ENCODE measurements around the gene NIPAL3. TPM values are rescaled to one million over a fixed set of nuclear protein-coding genes. Genes with fewer than 3 reads are reported as not detected.
"Not testable (repeated sequence)": the region's sequence is repeated elsewhere in the genome, so short reads cannot be mapped to it uniquely, and the experiment has no call there.

NIPAL3 gene
- total RNA-seq, 1 experiment from 2014 or later, result 16.6 TPM

GRCh38 chr1:24517898-24518297 lies 102.3 kb downstream of the NIPAL3 start:
- Histone ChIP-seq H2AFZ (ENCODE audit: low read depth, low read length, poor library complexity, severe bottlenecking) (no peak overlapping the region), H3K4me1 (ENCODE audit: control insufficient read depth in 1 of 2, insufficient read depth in 2 of 2, low read length in 2 of 2) (peaks cover 18 to 19% of the 10 kb centered on the region in 2 experiments), H3K4me3 (replicated peaks in 1 of 2; ENCODE audit: low read depth in 1 of 2, low read length in 2 of 2) (no peak overlapping the region), H3K27ac (ENCODE audit: low read depth, low read length) (no peak overlapping the region), H3K27me3 (ENCODE audit: insufficient read depth, low read length) (no peaks in the 10 kb centered on the region), H3K79me2 (ENCODE audit: insufficient read depth, low read length) (no peaks in the 10 kb centered on the region), H4K20me1 (ENCODE audit: insufficient read depth) (no peaks in the 10 kb centered on the region), H3K4me2 (ENCODE audit: low read length) (no peak overlapping the region), H3K36me3 (ENCODE audit: control insufficient read depth in 1 of 2, insufficient read depth in 2 of 2, low read length in 2 of 2) (no peaks in the 10 kb centered on the region), H3K9ac (ENCODE audit: low read length) (no peak overlapping the region), H3K9me3 (ENCODE audit: control insufficient read depth in 1 of 2, insufficient read depth in 1 of 2, low read depth in 1 of 2, low read length in 2 of 2) (no peaks in the 10 kb centered on the region), H3K9me2 (ENCODE audit: insufficient read depth) (no peaks in the 10 kb centered on the region)
- TF ChIP-seq RAD21 (IDR thresholded peaks at IDR 0.05; ENCODE audit: low read depth), result no peak
- no peak for TF ChIP-seq EGR1 (IDR thresholded peaks at IDR 0.05; ENCODE audit: low read depth)
- no peak for TF ChIP-seq ZFX (IDR thresholded peaks at IDR 0.05)
- no peak for TF ChIP-seq POLR2AphosphoS5 (IDR thresholded peaks at IDR 0.05; ENCODE audit: low read depth, low read length)
- ChIA-PET RAD21 (ENCODE audit: low non-redundant PET in 1 of 2, low total read pairs in 2 of 2, uncharacterized antibody in 2 of 2, unreplicated experiment in 2 of 2) (no interaction called here), POLR2A (no interaction called here), CTCF (interaction anchor here (1.5 kb wide), 1 partner anchor 9 kb away, joined by 12 read pairs; no protein-coding TSS in a partner anchor)
- intact Hi-C loops (cut with micrococcal nuclease), result loop anchor here (10.0 kb wide), 1 partner anchor 317 kb away; no protein-coding TSS in a partner anchor
- no peak for ATAC-seq
- no peak for DNase-seq (ENCODE audit: low read depth, low spot score)
- no TSS peak for BruUV-seq (replicated peaks)

GRCh38 chr1:24520282-24520681 lies 104.7 kb downstream of the NIPAL3 start:
- DNase-seq (ENCODE audit: low read depth, low spot score); POLR2A ChIA-PET; BruUV-seq (replicated peaks); H3K9me3 ChIP-seq (ENCODE audit: control insufficient read depth in 1 of 2, insufficient read depth in 1 of 2, low read depth in 1 of 2, low read length in 2 of 2); H3K27ac ChIP-seq (ENCODE audit: low read depth, low read length); H4K20me1 ChIP-seq (ENCODE audit: insufficient read depth); H2AFZ ChIP-seq (ENCODE audit: low read depth, low read length, poor library complexity, severe bottlenecking); H3K36me3 ChIP-seq (ENCODE audit: control insufficient read depth in 1 of 2, insufficient read depth in 2 of 2, low read length in 2 of 2); ATAC-seq; H3K9me2 ChIP-seq (ENCODE audit: insufficient read depth); H3K4me2 ChIP-seq (ENCODE audit: low read length); H3K79me2 ChIP-seq (ENCODE audit: insufficient read depth, low read length); H3K4me3 ChIP-seq (replicated peaks in 1 of 2; ENCODE audit: low read depth in 1 of 2, low read length in 2 of 2); RAD21 ChIA-PET (ENCODE audit: low non-redundant PET in 1 of 2, low total read pairs in 2 of 2, uncharacterized antibody in 2 of 2, unreplicated experiment in 2 of 2); CTCF ChIA-PET; H3K9ac ChIP-seq (ENCODE audit: low read length); H3K27me3 ChIP-seq (ENCODE audit: insufficient read depth, low read length): not testable (repeated sequence)
- peaks cover 12 to 15% of the 10 kb centered on the region in 2 experiments for H3K4me1 ChIP-seq (ENCODE audit: control insufficient read depth in 1 of 2, insufficient read depth in 2 of 2, low read length in 2 of 2)
- intact Hi-C loops (cut with micrococcal nuclease), result loop anchor here (10.0 kb wide), 1 partner anchor 105 kb away; the partner anchor contains the start of genes NIPAL3 and STPG1

Other genes with a start within 250 kb of the NIPAL3 start
- 7.6 TPM for gene IFNLR1, start 228.5 kb upstream of the NIPAL3 start, total RNA-seq (2021; ENCODE audit: unreplicated experiment)
- 1.0 TPM for gene GRHL3, start 96.4 kb upstream of the NIPAL3 start, total RNA-seq (2021; ENCODE audit: unreplicated experiment)
- gene STPG1, start 2.0 kb upstream of the NIPAL3 start, total RNA-seq (2021; ENCODE audit: unreplicated experiment), result 13.4 TPM
- gene RCAN3, start 87.0 kb downstream of the NIPAL3 start, total RNA-seq (2021; ENCODE audit: unreplicated experiment), result 13.3 TPM
- 0.84 TPM for gene NCMAP, start 140.3 kb downstream of the NIPAL3 start, total RNA-seq (2021; ENCODE audit: unreplicated experiment)
- gene SRRM1, start 227.5 kb downstream of the NIPAL3 start, total RNA-seq (2021; ENCODE audit: unreplicated experiment), result 184 TPM

All from HCT116 (cell line).